Psoas muscle (tissue), 8 donors: ENCODE results near the gene RAB11B. TPM values are rescaled to one million over a fixed set of nuclear protein-coding genes. Genes with fewer than 3 reads are reported as not detected.
"Not testable (repeated sequence)": the region's sequence is repeated elsewhere in the genome, so short reads cannot be mapped to it uniquely, and the experiment has no call there.

Experiments used
- ATAC-seq, 4 donors: fragments of 200-7000 bp; cut with Tn5 transposase; one replicate each; pipeline ENCODE4 v1.9.1; 2020; ENCODE audit warnings: moderate library complexity in 3 of 4, mild to moderate bottlenecking in 2 of 4
- DNase-seq, 2 donors: peaks; one replicate each; pipeline ENCODE4 v3.0.0-alpha.2; 2020
- H3K27ac ChIP-seq: fragments of 200-600 bp; one replicate; pipeline ENCODE4 v1.8.0; 2022
- H3K27me3 ChIP-seq, 3 donors: fragments of 200-600 bp in 1 of 3; one replicate each; pipeline versions ENCODE4 v1.6.1 to v1.8.0; 2013 to 2022; ENCODE audit warnings: low read length in 2 of 3, mild to moderate bottlenecking in 2 of 3, moderate library complexity in 1 of 3; ENCODE audit not compliant: insufficient read depth in 3 of 3
- H3K36me3 ChIP-seq, 2 donors: fragments of 200-600 bp in 1 of 2; one replicate each; pipeline versions ENCODE4 v1.6.1 to v1.8.0; 2013 to 2022; ENCODE audit warnings: low read depth in 1 of 2, mild to moderate bottlenecking in 1 of 2, moderate library complexity in 1 of 2; ENCODE audit not compliant: insufficient read depth in 1 of 2
- H3K4me1 ChIP-seq: fragments of 200-600 bp; one replicate; pipeline ENCODE4 v1.8.0; 2022
- H3K4me3 ChIP-seq: fragments of 200-600 bp; one replicate; pipeline ENCODE4 v1.8.0; 2022; ENCODE audit warnings: mild to moderate bottlenecking
- H3K9me3 ChIP-seq: fragments of 200-600 bp; one replicate; pipeline ENCODE4 v1.8.0; 2022
- CTCF ChIP-seq: fragments of 200-600 bp; IDR thresholded peaks from one replicate; pipeline ENCODE4 v1.8.0; 2022; ENCODE audit warnings: antibody characterized with exemption
- WGBS, 3 donors: extraction: QIAGEN DNeasy Blood & Tissue Kit; methylation state at CpG; one replicate each; pipeline versions ENCODE4 v1.1.6 to v1.1.7; 2013; 5-methylcytosine and 5-hydroxymethylcytosine counted together
- intact Hi-C, 2 donors: fragments of 100-400 bp; cut with DNase I; formaldehyde crosslinking; loops; one replicate each; pipeline versions ENCODE4 v1.11.0 to v1.14.2; 2022
- polyA plus RNA-seq, 3 donors: library from polyadenylated mRNA; stranded (reverse); fragments of 200-250 nt; gene quantifications; one replicate each; pipeline ENCODE4 v1.2.3, GENCODE V29; 2013
- total RNA-seq, 4 donors: library from RNA; stranded (reverse); fragmentation: NEBNext Ultra II Directional in 2 of 4; extraction: Animal tissue kit (Norgen Biotek cat#: 25700) in 2 of 4; gene quantifications; one replicate each; pipeline versions ENCODE4 v1.2.1 to v1.2.4, GENCODE V29; 2021 to 2023
- donor health status: healthy with polysubstance abuse.
- donor health status: DM: no; HTN: no; CAD: no; lungs with moderate emphysema.
- donor health status: Bipolar disorder and iron deficiency.
- donor health status: healthy.
- donor health status: DM: yes; HTN: yes; CAD: no.
- donor health status: DM: no; HTN: no; CAD: no.
- donor health status: DM: no; HTN: no; CAD: no.
- donor health status: DM: yes; HTN: yes; CAD: no.

Gene RAB11B
- total and polyA plus RNA-seq, 7 donors = 43.9 to 130 (median 77.1) TPM

- H3K36me3 ChIP-seq = peaks cover 0 to 29% of the 10 kb centered on the region in 2 donors
- DNase-seq (no peak), ATAC-seq (no peak)
- intact Hi-C loops = no loop called here
- no peak overlapping the region for H3K27ac ChIP-seq
- H3K9me3 ChIP-seq = no peaks in the 10 kb centered on the region
- no peaks in the 10 kb centered on the region for H3K27me3 ChIP-seq
- no peak overlapping the region for H3K4me3 ChIP-seq
- TF ChIP-seq CTCF = no peak
- peaks cover 10% of the 10 kb centered on the region for H3K4me1 ChIP-seq
- 79 to 90% (median 88%) methylated on average over 6 of the region's 6 CpGs for WGBS, 3 donors
Measured at GRCh38 chr19:8441725-8442544, 51.8 kb downstream of the RAB11B start.

GRCh38 chr19:8444140-8444676 is 54.0 kb downstream of the RAB11B start:
- Histone ChIP-seq H3K4me3 (peak overlapping the region; percentile 100), H3K4me1 (peaks cover 33% of the 10 kb centered on the region), H3K27ac (peak overlapping the region; percentile 99), H3K36me3 (peaks cover 0 to 17% of the 10 kb centered on the region in 2 donors)
- H3K27me3 ChIP-seq, DNase-seq, H3K9me3 ChIP-seq, ATAC-seq: not testable (repeated sequence)
- intact Hi-C loops = loop anchor here in 1 of 2 donors (2.0 kb wide), 1 partner anchor 29 kb away; no protein-coding TSS in a partner anchor
- 18 to 24% (median 20%) methylated on average over 32 of the region's 32 CpGs for WGBS, 3 donors

- no peaks in the 10 kb centered on the region for H3K27me3 ChIP-seq
- peaks cover 37% of the 10 kb centered on the region for H3K4me1 ChIP-seq
- no peaks in the 10 kb centered on the region for H3K9me3 ChIP-seq
- no peak for TF ChIP-seq CTCF
- H3K27ac ChIP-seq = peak within 1 kb of the TSS; percentile 99
- WGBS, 3 donors = 0% methylated on average over 80 to 93 of the region's 93 CpGs
- intact Hi-C loops = loop anchor here (2.0 to 5.0 kb wide), 3 partner anchors 30 to 83 kb away; partner anchors contain the start of genes ANGPTL4 (in 1 of the 2) and MARCHF2 (in 1 of the 2)
- DNase-seq = peak; percentile 100
- H3K36me3 ChIP-seq = peaks cover 0 to 13% of the 10 kb centered on the region in 2 donors
- peak; percentile 97 to 99 (median 98) for ATAC-seq
- peak within 1 kb of the TSS; percentile 100 for H3K4me3 ChIP-seq
Measured at GRCh38 chr19:8444677-8445487, 54.7 kb downstream of the RAB11B start, which contains the start of gene HNRNPM. Gene HNRNPM (plus strand): TSS chr19:8444975. CDS start chr19:8444999, 24 bp downstream.

- H3K36me3 ChIP-seq = peaks cover 0 to 13% of the 10 kb centered on the region in 2 donors
- H3K4me1 ChIP-seq = peaks cover 42% of the 10 kb centered on the region
- DNase-seq (peak; percentile 58 to 71), ATAC-seq (peak; percentile 38 to 57 (median 50))
- no peak for TF ChIP-seq CTCF
- H3K27me3 ChIP-seq = no peaks in the 10 kb centered on the region
- WGBS, 3 donors = 0 to 2% (median 1%) methylated on average over 29 to 45 of the region's 45 CpGs
- peak overlapping the region; percentile 100 for H3K4me3 ChIP-seq
- intact Hi-C loops = loop anchor here (2.0 to 5.0 kb wide), 3 partner anchors 31 to 83 kb away; partner anchors contain the start of genes ANGPTL4 (in 1 of the 2) and MARCHF2 (in 1 of the 2)
- peak overlapping the region; percentile 99 for H3K27ac ChIP-seq
- H3K9me3 ChIP-seq = no peaks in the 10 kb centered on the region
Measured at GRCh38 chr19:8445488-8446001, 55.4 kb downstream of the RAB11B start.
